Lung (tissue), 12 donors: ENCODE measurements around the gene FOXB2. TPM values are rescaled to one million over a fixed set of nuclear protein-coding genes. Genes with fewer than 3 reads are reported as not detected.

Experiments used
- ATAC-seq: fragments of 200-7000 bp; cut with Tn5 transposase; one replicate; pipeline ENCODE4 v1.9.1; 2020; ENCODE audit warnings: moderate number of reproducible peaks; ENCODE audit not compliant: insufficient read depth, low FRiP score
- DNase-seq, 3 donors: peaks; one replicate each; pipeline ENCODE4 v3.0.0-alpha.2; 2013 to 2017
- H3K27ac ChIP-seq, 2 donors: one replicate each; pipeline ENCODE4 v1.5.1; 2013; ENCODE audit warnings: mild to moderate bottlenecking in 2 of 2, moderate library complexity in 2 of 2, control low read depth in 1 of 2, inconsistent platforms in 1 of 2, low read depth in 1 of 2, low read length in 1 of 2
- H3K27me3 ChIP-seq, 3 donors: one replicate each; pipeline ENCODE4 v1.5.1; 2013; ENCODE audit warnings: low read length in 2 of 3; ENCODE audit not compliant: control insufficient read depth in 3 of 3, insufficient read depth in 3 of 3
- H3K36me3 ChIP-seq, 4 donors: one replicate each; pipeline ENCODE4 v1.5.1; 2013; ENCODE audit warnings: low read length in 4 of 4, mild to moderate bottlenecking in 1 of 4, moderate library complexity in 1 of 4; ENCODE audit not compliant: control insufficient read depth in 4 of 4, insufficient read depth in 4 of 4
- H3K4me1 ChIP-seq, 5 donors: one replicate each; pipeline ENCODE4 v1.5.1; 2013; ENCODE audit warnings: low read length in 5 of 5, mild to moderate bottlenecking in 2 of 5, moderate library complexity in 1 of 5; ENCODE audit not compliant: control insufficient read depth in 5 of 5, insufficient read depth in 5 of 5
- H3K4me3 ChIP-seq: one replicate; pipeline ENCODE4 v1.5.1; 2013; ENCODE audit warnings: mild to moderate bottlenecking, control low read depth, moderate library complexity
- H3K9ac ChIP-seq, 2 donors: one replicate each; pipeline ENCODE4 v1.5.1; 2013; ENCODE audit warnings: low read length in 2 of 2, control low read depth in 1 of 2; ENCODE audit not compliant: insufficient read depth in 1 of 2
- H3K9me3 ChIP-seq, 4 donors: one replicate each; pipeline ENCODE4 v1.5.1; 2013; ENCODE audit warnings: low read length in 3 of 4, mild to moderate bottlenecking in 1 of 4, moderate library complexity in 1 of 4; ENCODE audit not compliant: control insufficient read depth in 4 of 4, insufficient read depth in 3 of 4
- WGBS, 2 donors: extraction: QIAGEN DNeasy Blood & Tissue Kit; methylation state at CpG; one replicate each; pipeline ENCODE4 v1.1.7; 2013; 5-methylcytosine and 5-hydroxymethylcytosine counted together
- polyA plus RNA-seq, 2 donors: library from polyadenylated mRNA; stranded (reverse); fragments of 200-250 nt; gene quantifications; one replicate each; pipeline ENCODE4 v1.2.1, GENCODE V29; 2013
- total RNA-seq, 2 donors: library from RNA; depleted of rRNA in 1 of 2; stranded (reverse); fragments of >200 nt in 1 of 2; gene quantifications; one replicate each; pipeline ENCODE4 v1.2.1, GENCODE V29; 2014 to 2021
- TF ChIP-seq, protein P1 (sequence below): IDR thresholded peaks from 2 replicates; pipeline ENCODE4 v1.5.1; 2012; ENCODE audit warnings: mild to moderate bottlenecking; ENCODE audit errors: control extremely low read depth, extremely low read depth
- donor health status: control.
- donor health status: control.
- donor health status: Bipolar disorder and iron deficiency.
- donor health status: healthy.
- donor health status: DM: yes; HTN: yes; CAD: no.

The FOXB2 gene
- total and polyA plus RNA-seq, 4 donors: not detected

DNA sequence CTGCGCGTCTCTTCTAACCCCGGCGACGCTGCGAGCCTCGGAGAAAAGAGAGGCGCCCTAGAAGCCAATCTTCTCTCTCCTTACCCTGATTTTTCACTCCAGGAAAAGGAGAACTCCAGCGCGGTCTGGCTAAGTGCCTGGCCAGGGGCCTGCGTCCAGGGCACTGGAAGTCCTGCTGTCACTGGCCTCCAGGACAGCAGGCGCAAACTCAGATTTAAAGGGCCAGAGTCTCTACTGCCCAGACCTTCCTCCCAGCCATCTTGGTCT is 553 bp upstream of the FOXB2 start:
- DNase-seq (no peak), ATAC-seq (no peak)
- H3K9ac ChIP-seq: no peak overlapping the region
- H3K4me3 ChIP-seq: no peak overlapping the region
- WGBS, 2 donors: 2 to 4% methylated on average over 12 of the region's 12 CpGs
- TF ChIP-seq, protein P1, sequence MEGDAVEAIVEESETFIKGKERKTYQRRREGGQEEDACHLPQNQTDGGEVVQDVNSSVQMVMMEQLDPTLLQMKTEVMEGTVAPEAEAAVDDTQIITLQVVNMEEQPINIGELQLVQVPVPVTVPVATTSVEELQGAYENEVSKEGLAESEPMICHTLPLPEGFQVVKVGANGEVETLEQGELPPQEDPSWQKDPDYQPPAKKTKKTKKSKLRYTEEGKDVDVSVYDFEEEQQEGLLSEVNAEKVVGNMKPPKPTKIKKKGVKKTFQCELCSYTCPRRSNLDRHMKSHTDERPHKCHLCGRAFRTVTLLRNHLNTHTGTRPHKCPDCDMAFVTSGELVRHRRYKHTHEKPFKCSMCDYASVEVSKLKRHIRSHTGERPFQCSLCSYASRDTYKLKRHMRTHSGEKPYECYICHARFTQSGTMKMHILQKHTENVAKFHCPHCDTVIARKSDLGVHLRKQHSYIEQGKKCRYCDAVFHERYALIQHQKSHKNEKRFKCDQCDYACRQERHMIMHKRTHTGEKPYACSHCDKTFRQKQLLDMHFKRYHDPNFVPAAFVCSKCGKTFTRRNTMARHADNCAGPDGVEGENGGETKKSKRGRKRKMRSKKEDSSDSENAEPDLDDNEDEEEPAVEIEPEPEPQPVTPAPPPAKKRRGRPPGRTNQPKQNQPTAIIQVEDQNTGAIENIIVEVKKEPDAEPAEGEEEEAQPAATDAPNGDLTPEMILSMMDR: no peak
- H3K4me1 ChIP-seq: peaks cover 0 to 22% (median 2%) of the 10 kb centered on the region in 5 donors
- no peak overlapping the region for H3K27ac ChIP-seq
- peaks cover 17 to 90% (median 83%) of the 10 kb centered on the region in 3 donors for H3K27me3 ChIP-seq
- peaks cover 0 to 15% (median 0%) of the 10 kb centered on the region in 4 donors for H3K9me3 ChIP-seq
- no peaks in the 10 kb centered on the region for H3K36me3 ChIP-seq

DNA sequence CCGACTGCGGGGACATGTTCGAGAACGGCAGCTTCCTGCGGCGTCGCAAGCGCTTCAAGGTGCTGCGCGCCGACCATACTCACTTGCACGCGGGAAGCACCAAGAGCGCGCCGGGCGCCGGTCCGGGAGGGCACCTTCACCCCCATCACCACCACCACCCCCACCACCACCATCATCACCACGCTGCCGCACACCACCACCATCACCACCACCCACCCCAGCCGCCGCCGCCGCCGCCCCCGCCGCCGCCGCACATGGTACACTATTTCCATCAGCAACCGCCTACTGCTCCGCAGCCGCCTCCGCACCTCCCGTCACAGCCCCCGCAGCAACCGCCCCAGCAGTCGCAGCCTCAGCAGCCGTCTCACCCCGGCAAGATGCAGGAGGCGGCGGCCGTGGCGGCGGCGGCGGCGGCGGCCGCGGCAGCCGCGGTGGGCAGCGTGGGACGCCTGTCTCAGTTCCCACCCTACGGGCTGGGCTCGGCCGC is 514 bp downstream of the FOXB2 start:
- Histone ChIP-seq H3K9ac (no peak overlapping the region), H3K36me3 (no peaks in the 10 kb centered on the region), H3K27me3 (peaks cover 17 to 90% (median 81%) of the 10 kb centered on the region in 3 donors), H3K4me1 (peaks cover 0 to 22% (median 2%) of the 10 kb centered on the region in 5 donors), H3K4me3 (no peak overlapping the region), H3K9me3 (peaks cover 0 to 11% (median 0%) of the 10 kb centered on the region in 4 donors), H3K27ac (no peak overlapping the region)
- DNase-seq (no peak), ATAC-seq (no peak)
- TF ChIP-seq, protein P1: no peak
- WGBS, 2 donors: 0 to 4% methylated on average over 36 to 58 of the region's 58 CpGs

DNA sequence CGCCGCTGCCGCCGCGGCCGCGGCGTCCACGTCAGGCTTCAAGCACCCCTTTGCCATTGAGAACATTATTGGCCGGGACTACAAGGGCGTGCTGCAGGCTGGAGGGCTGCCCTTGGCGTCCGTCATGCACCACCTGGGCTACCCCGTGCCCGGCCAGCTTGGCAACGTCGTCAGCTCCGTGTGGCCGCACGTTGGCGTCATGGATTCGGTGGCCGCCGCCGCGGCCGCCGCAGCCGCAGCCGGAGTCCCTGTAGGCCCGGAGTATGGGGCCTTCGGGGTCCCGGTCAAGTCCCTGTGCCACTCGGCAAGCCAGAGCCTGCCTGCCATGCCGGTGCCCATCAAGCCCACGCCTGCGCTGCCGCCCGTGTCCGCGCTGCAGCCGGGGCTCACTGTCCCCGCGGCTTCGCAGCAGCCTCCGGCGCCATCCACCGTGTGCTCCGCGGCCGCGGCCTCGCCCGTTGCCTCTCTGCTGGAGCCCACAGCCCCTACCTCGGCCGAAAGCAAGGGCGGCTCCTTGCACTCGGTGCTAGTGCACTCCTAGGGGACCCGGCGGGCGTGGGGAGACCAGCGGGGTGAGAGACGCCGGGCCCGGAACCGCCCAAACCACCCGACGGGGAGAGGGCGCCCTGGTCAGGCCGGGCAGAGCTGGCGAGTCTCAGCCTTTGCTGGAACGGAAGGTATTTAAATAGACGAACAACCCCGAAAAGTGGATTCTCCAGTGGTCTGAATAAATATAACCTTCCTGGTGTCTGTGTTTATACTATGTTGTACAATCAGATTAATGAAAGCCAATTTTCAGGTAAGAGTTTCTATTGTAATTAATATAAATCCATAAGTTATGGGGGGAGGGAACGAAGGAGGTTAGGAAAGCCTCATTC is 1.2 kb downstream of the FOXB2 start:
- Histone ChIP-seq H3K27me3 (peaks cover 17 to 90% (median 81%) of the 10 kb centered on the region in 3 donors), H3K9ac (no peak overlapping the region), H3K27ac (no peak overlapping the region), H3K4me3 (peak overlapping the region; percentile 1), H3K36me3 (no peaks in the 10 kb centered on the region), H3K4me1 (peaks cover 0 to 22% (median 2%) of the 10 kb centered on the region in 5 donors), H3K9me3 (peaks cover 0 to 11% (median 0%) of the 10 kb centered on the region in 4 donors)
- TF ChIP-seq, protein P1: no peak
- ATAC-seq (no peak), DNase-seq (peak in 2 of 3 donors; percentile 16 to 25)
- WGBS, 2 donors: 3 to 4% methylated on average over 73 to 75 of the region's 75 CpGs
